Epidermal melanocyte (primary cell): ENCODE data around the gene TEX29.

Source experiments
- DNase-seq: peaks from one replicate; pipeline ENCODE4 v3.0.0; 2011; ENCODE audit warnings: low spot score; ENCODE audit not compliant: insufficient read length

The TEX29 gene

DNA sequence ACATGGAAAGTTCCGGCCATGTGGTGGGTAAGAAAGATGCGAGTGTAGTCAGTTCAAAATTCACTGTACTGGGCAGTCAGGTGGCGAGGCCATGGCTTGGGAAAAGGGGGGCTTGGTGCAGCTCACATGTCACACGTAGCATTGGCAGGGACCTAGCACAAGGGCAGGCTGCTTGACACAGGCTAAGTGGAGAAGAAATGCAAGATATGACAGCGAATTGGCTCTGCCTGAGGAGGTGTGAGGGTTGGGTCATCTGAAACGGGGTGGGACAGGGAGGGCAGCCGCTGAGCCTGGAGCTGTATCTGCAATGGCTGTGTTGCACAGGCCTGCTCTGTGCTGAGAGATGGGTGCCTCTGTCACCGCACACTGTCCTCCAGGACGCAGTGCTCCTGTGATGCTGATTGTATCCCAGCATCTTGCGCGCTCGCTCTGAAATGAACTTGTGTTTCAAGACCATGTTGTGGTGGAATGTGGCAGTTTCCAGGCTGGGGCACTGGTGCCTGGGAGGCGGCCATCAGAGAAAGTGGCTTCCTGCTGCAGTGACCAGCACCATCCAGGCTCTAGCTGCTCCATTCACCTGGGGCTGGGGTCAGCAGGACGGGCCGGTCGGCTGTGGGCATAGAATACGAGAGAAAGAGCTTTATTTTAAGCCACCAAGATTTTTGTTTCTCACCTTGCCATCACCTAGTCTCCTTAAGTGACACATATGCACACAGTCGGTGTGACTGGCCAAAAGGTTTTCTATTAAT lies 70.3 kb downstream of the TEX29 start:
- no peak for DNase-seq

- no peak for DNase-seq
Measured at GRCh38 chr13:111392486-111392885, 72.0 kb downstream of the TEX29 start.

DNA sequence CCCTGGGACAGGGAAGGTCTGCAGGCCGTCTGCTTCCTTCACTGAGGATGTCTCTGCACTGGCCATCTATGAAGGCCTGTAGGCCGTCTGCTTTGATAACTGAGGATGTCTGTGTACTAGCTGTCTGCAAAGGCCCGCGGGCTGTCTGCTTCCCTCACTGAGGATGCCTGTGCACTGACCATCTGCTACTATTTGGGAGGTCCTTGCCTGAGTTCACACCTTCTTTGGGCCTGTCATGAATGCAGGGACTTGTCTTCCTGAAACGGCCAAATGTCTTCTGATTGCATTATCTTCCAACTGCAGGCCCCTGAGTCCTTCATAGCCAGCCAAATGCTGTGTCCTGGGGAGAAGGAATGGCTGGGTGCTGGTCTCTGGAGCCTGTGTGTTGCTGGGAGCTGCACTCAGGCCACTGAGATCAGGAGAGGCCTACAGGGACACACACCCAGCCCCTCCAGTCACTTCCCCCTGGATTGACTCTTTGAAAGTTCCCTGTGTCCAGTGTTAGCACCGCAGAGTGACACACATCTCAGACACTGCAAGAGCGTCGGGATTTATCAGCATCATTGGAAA lies 72.9 kb downstream of the TEX29 start:
- DNase-seq, result no peak
